Measurements from ENCODE around the gene MRPL12.

- TF ChIP-seq CTCF (IDR thresholded peaks at IDR 0.05) (no peak), REST (IDR thresholded peaks at IDR 0.05; ENCODE audit: insufficient read depth in 1 of 2, low read depth in 2 of 2, low read length in 1 of 2) (no peak)
Measured at GRCh38 chr17:81715872-81716673, 12.9 kb downstream of the MRPL12 start.
